ENCODE data around the gene CNPY1.

CNPY1 gene

GRCh38 chr7:155488483-155489127 lies 57.8 kb downstream of the CNPY1 start:
- TF ChIP-seq CTCF (IDR thresholded peaks at IDR 0.05; ENCODE audit: low read depth, low read length), result no peak
- H3K4me3 ChIP-seq (ENCODE audit: low read depth, low read length), result no peak overlapping the region

GRCh38 chr7:155487509-155488482 lies 58.6 kb downstream of the CNPY1 start:
- no peak overlapping the region for H3K4me3 ChIP-seq (ENCODE audit: low read depth, low read length)
- TF ChIP-seq CTCF (IDR thresholded peaks at IDR 0.05; ENCODE audit: low read depth, low read length), result no peak

- H3K4me3 ChIP-seq (ENCODE audit: low read depth, low read length), result no peak overlapping the region
- no peak for TF ChIP-seq CTCF (IDR thresholded peaks at IDR 0.05; ENCODE audit: low read depth, low read length)
Measured at GRCh38 chr7:155486783-155487508, 59.4 kb downstream of the CNPY1 start.

GRCh38 chr7:155484483-155485399 lies 61.6 kb downstream of the CNPY1 start:
- no peak overlapping the region for H3K4me3 ChIP-seq (ENCODE audit: low read depth, low read length)
- TF ChIP-seq CTCF (IDR thresholded peaks at IDR 0.05; ENCODE audit: low read depth, low read length), result no peak

- no peak overlapping the region for H3K4me3 ChIP-seq (ENCODE audit: low read depth, low read length)
- no peak for TF ChIP-seq CTCF (IDR thresholded peaks at IDR 0.05; ENCODE audit: low read depth, low read length)
Measured at GRCh38 chr7:155483868-155484325, 62.5 kb downstream of the CNPY1 start.

GRCh38 chr7:155483245-155483644 lies 63.1 kb downstream of the CNPY1 start:
- H3K4me3 ChIP-seq (ENCODE audit: low read depth, low read length), result no peak overlapping the region
- no peak for TF ChIP-seq CTCF (IDR thresholded peaks at IDR 0.05; ENCODE audit: low read depth, low read length)
